IMR-90 (cell line): ENCODE measurements around the gene CLDN9. TPM values are rescaled to one million over a fixed set of nuclear protein-coding genes. Genes with fewer than 3 reads are reported as not detected.
A peak's percentile ranks its signal among the peaks of the same experiment; 100 is the strongest.

ENCODE experiments used
- ATAC-seq: fragments of 200-7000 bp; cut with Tn5 transposase; 2 replicates; pipeline ENCODE4 v1.9.1; 2020; ENCODE audit warnings: low read depth, mild to moderate bottlenecking, moderate library complexity
- BruUV-seq: library from RNA; stranded (reverse); fragments of 400-500 nt; replicated peaks from 2 replicates; lab custom pipeline; 2021; lab: Mats Ljungman, UMichigan
- CTCF ChIA-PET: fragments of 300-600 bp; formaldehyde crosslinking; extraction: SDS; loops from one replicate; lab custom pipeline; 2021; ENCODE audit warnings: antibody characterized with exemption; lab: Yijun Ruan, JAX
- POLR2A ChIA-PET: fragments of 300-600 bp; sonication (Branson Sonifier 250); formaldehyde crosslinking; loops from one replicate; lab custom pipeline; 2022; ENCODE audit warnings: antibody characterized with exemption; ENCODE audit not compliant: unreplicated experiment; lab: Charles Lee
- DNase-seq: peaks from one replicate; pipeline ENCODE4 v3.0.0; 2013
- H2AFZ ChIP-seq: replicated peaks from 2 replicates; pipeline ENCODE3; 2013; ENCODE audit warnings: low read length, mild to moderate bottlenecking; ENCODE audit not compliant: poor library complexity
- H2AK5ac ChIP-seq: 2 replicates; pipeline ENCODE4 v1.6.1; 2013; ENCODE audit warnings: low read depth, low read length, inconsistent platforms
- H2AK9ac ChIP-seq: replicated peaks from 2 replicates; pipeline ENCODE3; 2013; ENCODE audit warnings: mild to moderate bottlenecking, low read depth, low read length, moderate library complexity; ENCODE audit not compliant: poor library complexity
- H2BK120ac ChIP-seq: 2 replicates; pipeline ENCODE4 v1.6.1; 2013; ENCODE audit warnings: low read depth, low read length, inconsistent platforms
- H2BK15ac ChIP-seq: 3 replicates; pipeline ENCODE4 v1.6.1; 2013; ENCODE audit warnings: low read depth, low read length, inconsistent platforms
- H2BK20ac ChIP-seq: 2 replicates; pipeline ENCODE4 v1.6.1; 2013; ENCODE audit warnings: low read depth, mild to moderate bottlenecking, inconsistent platforms, low read length, moderate library complexity
- H2BK5ac ChIP-seq: 2 replicates; pipeline ENCODE4 v1.6.1; 2013; ENCODE audit warnings: mild to moderate bottlenecking, low read depth, low read length, inconsistent platforms; ENCODE audit not compliant: poor library complexity, severe bottlenecking
- H3K14ac ChIP-seq: replicated peaks from 2 replicates; pipeline ENCODE4 v1.6.1; 2013; ENCODE audit warnings: low read depth, low read length, inconsistent platforms
- H3K18ac ChIP-seq: 2 replicates; pipeline ENCODE4 v1.6.1; 2013; ENCODE audit warnings: low read depth, low read length, control low read depth
- H3K23ac ChIP-seq: 2 replicates; pipeline ENCODE4 v1.6.1; 2013; ENCODE audit warnings: low read depth, low read length, inconsistent platforms
- H3K27ac ChIP-seq: 2 replicates; pipeline ENCODE4 v1.5.1; 2013; ENCODE audit warnings: mild to moderate bottlenecking, control low read depth, low read length; ENCODE audit not compliant: insufficient read depth
- H3K27me3 ChIP-seq: 2 replicates; pipeline ENCODE4 v1.6.1; 2013; ENCODE audit warnings: low read length; ENCODE audit not compliant: control insufficient read depth, insufficient read depth
- H3K36me3 ChIP-seq: 2 replicates; pipeline ENCODE4 v1.6.1; 2013; ENCODE audit warnings: low read length, mixed read lengths; ENCODE audit not compliant: control insufficient read depth, insufficient read depth
- H3K4ac ChIP-seq: 2 replicates; pipeline ENCODE4 v1.6.1; 2013; ENCODE audit warnings: low read depth, low read length, inconsistent platforms
- H3K4me1 ChIP-seq: 2 replicates; pipeline ENCODE4 v1.6.1; 2013; ENCODE audit warnings: low read length, mixed read lengths; ENCODE audit not compliant: control insufficient read depth, insufficient read depth
- H3K4me2 ChIP-seq: 2 replicates; pipeline ENCODE4 v1.6.1; 2013; ENCODE audit warnings: low read depth, mild to moderate bottlenecking, control low read depth, low read length, moderate library complexity
- H3K4me3 ChIP-seq: 2 replicates; pipeline ENCODE4 v1.5.1; 2013; ENCODE audit warnings: low read depth, mild to moderate bottlenecking, control low read depth, low read length, moderate library complexity; ENCODE audit not compliant: insufficient read depth
- H3K56ac ChIP-seq: 2 replicates; pipeline ENCODE4 v1.6.1; 2013; ENCODE audit warnings: low read length, inconsistent platforms; ENCODE audit not compliant: insufficient read depth; ENCODE audit errors: extremely low read depth
- H3K79me1 ChIP-seq, 2 experiments: 2 replicates each; pipeline ENCODE4 v1.6.1; 2013; ENCODE audit warnings: low read length in 2 of 2, inconsistent platforms in 1 of 2, low read depth in 1 of 2
- H3K9ac ChIP-seq: 2 replicates; pipeline ENCODE4 v1.6.1; 2013; ENCODE audit warnings: low read depth, low read length, control low read depth
- H3K9me1 ChIP-seq: 2 replicates; pipeline ENCODE4 v1.6.1; 2013; ENCODE audit warnings: low read length, inconsistent platforms; ENCODE audit not compliant: insufficient read depth
- H3K9me3 ChIP-seq: 2 replicates; pipeline ENCODE4 v1.6.1; 2013; ENCODE audit warnings: low read length; ENCODE audit not compliant: control insufficient read depth, insufficient read depth
- H4K20me1 ChIP-seq: 2 replicates; pipeline ENCODE4 v1.6.1; 2013; ENCODE audit warnings: low read length, inconsistent platforms; ENCODE audit not compliant: insufficient read depth
- H4K5ac ChIP-seq: 2 replicates; pipeline ENCODE4 v1.6.1; 2013; ENCODE audit warnings: mild to moderate bottlenecking, low read depth, low read length, control low read depth
- H4K8ac ChIP-seq, 2 experiments: 2 replicates each; pipeline ENCODE4 v1.6.1; 2013; ENCODE audit warnings: low read depth in 2 of 2, low read length in 2 of 2, control low read depth in 1 of 2, inconsistent platforms in 1 of 2
- H4K91ac ChIP-seq: 2 replicates; pipeline ENCODE4 v1.6.1; 2013; ENCODE audit warnings: low read depth, low read length, inconsistent platforms; ENCODE audit not compliant: insufficient read depth
- BHLHE40 ChIP-seq: fragments of 150-350 bp; IDR thresholded peaks from 2 replicates; pipeline ENCODE4 v1.6.1; 2016; ENCODE audit warnings: mild to moderate bottlenecking, low read depth, low read length
- CTCF ChIP-seq: conservative IDR thresholded peaks from 2 replicates; pipeline ENCODE4 v1.5.1; 2012; ENCODE audit warnings: mild to moderate bottlenecking, low read depth, low read length, improper control_type of control experiment
- MAZ ChIP-seq: IDR thresholded peaks from 2 replicates; pipeline ENCODE4 v1.6.1; 2012; ENCODE audit warnings: low read depth, mild to moderate bottlenecking, low read length, improper control_type of control experiment, moderate library complexity, borderline replicate concordance
- MXI1 ChIP-seq: IDR thresholded peaks from 2 replicates; pipeline ENCODE4 v1.6.1; 2012; ENCODE audit warnings: low read depth, mild to moderate bottlenecking, low read length, moderate library complexity, borderline replicate concordance
- POLR2A ChIP-seq: IDR thresholded peaks from 2 replicates; pipeline ENCODE4 v1.6.1; 2012; ENCODE audit warnings: mild to moderate bottlenecking, low read depth, low read length
- USF2 ChIP-seq: fragments of 150-350 bp; IDR thresholded peaks from 2 replicates; pipeline ENCODE4 v1.6.1; 2017; ENCODE audit warnings: mild to moderate bottlenecking, antibody characterized with exemption, low read length, low read depth
- WGBS, 2 experiments: methylation state at CpG; one replicate each; pipeline versions ENCODE4 v1.1.5 to v1.1.7; 2013; ENCODE audit warnings: missing lambda C conversion rate in 2 of 2; ENCODE audit not compliant: insufficient read length in 1 of 2; ENCODE audit errors: extremely low coverage in 2 of 2; 5-methylcytosine and 5-hydroxymethylcytosine counted together
- dilution Hi-C: fragments of 300-500 bp; cut with HindIII; formaldehyde crosslinking; loops from one replicate; pipeline ENCODE4 v1.14.3; 2018; ENCODE audit warnings: low sequenced_read_pairs; ENCODE audit not compliant: unreplicated experiment
- in situ Hi-C: fragments of 300-500 bp; cut with MboI; formaldehyde crosslinking; loops from 3 replicates; pipeline ENCODE4 v1.14.3; 2019; ENCODE audit warnings: low sequenced_read_pairs, inconsistent platforms, mixed read lengths
- intact Hi-C: fragments of 100-400 bp; cut with micrococcal nuclease; formaldehyde crosslinking; loops from 2 replicates; pipeline ENCODE4 v1.10.0; 2022
- polyA plus RNA-seq, 3 experiments: library from polyadenylated mRNA; depleted of rRNA; stranded (reverse); fragments of >200 nt; gene quantifications; 2 replicates each; pipeline ENCODE4 v1.2.3, GENCODE V29; 2012; ENCODE audit warnings: low replicate concordance in 1 of 3
- total RNA-seq: library from RNA; depleted of rRNA; stranded (reverse); fragments of >200 nt; gene quantifications from 2 replicates; pipeline ENCODE4 v1.2.3, GENCODE V29; 2012

The CLDN9 gene
- total and polyA plus RNA-seq, 2 of the 4 experiments (the other 2 are of a cell fraction) = 0.05 TPM; not detected in 1

- no peak for TF ChIP-seq BHLHE40
Observed at GRCh38 chr16:2979669-2980226, 33.0 kb upstream of the CLDN9 start (continued).

- CTCF ChIA-PET = interaction anchor here (0.6 kb wide), 1 partner anchor 567 kb away, joined by 3 read pairs; no protein-coding TSS in a partner anchor
Observed at GRCh38 chr16:2980227-2981176, 32.2 kb upstream of the CLDN9 start, which contains the start of gene PKMYT1. Gene PKMYT1, minus strand, starts transcription at chr16:2980446. Its CDS starts 789 bp downstream, at chr16:2979657.

More at GRCh38 chr16:2980227-2981176, 32.2 kb upstream of the CLDN9 start, which contains the start of gene PKMYT1:
- ATAC-seq (peak; percentile 94), DNase-seq (peak; percentile 73)
- H3K4me1 ChIP-seq = peaks cover 6% of the 10 kb centered on the region
- no peaks in the 10 kb centered on the region for H3K27me3 ChIP-seq
- peak within 1 kb of the TSS; percentile 93 for H4K91ac ChIP-seq
- peak within 1 kb of the TSS; percentile 94 for H3K4me3 ChIP-seq
- TF ChIP-seq POLR2A = peak; percentile 82
- no peak for TF ChIP-seq CTCF
- peak; percentile 69 for TF ChIP-seq USF2
- peak; percentile 46; the same call in 1 of the 2 replicates for TF ChIP-seq MAZ
- TF ChIP-seq MXI1 = peak; percentile 90
- peak within 1 kb of the TSS; percentile 93 for H3K4me2 ChIP-seq
- peak within 1 kb of the TSS; percentile 64; the same call in 1 of the 2 replicates for H2BK120ac ChIP-seq
- H2BK20ac ChIP-seq = no peak within 1 kb of the TSS
- peak within 1 kb of the TSS; percentile 99 for H3K4ac ChIP-seq
- H2AK5ac ChIP-seq = peak within 1 kb of the TSS; percentile 96
- H3K56ac ChIP-seq = peak within 1 kb of the TSS; percentile 82; the same call in 1 of the 2 replicates
- intact Hi-C loops (no loop called here), dilution Hi-C loops (no loop called here), in situ Hi-C loops (no loop called here)
- H2AK9ac ChIP-seq = peak within 1 kb of the TSS; percentile 99
- peak within 1 kb of the TSS; percentile 94 for H3K9ac ChIP-seq
- no peaks in the 10 kb centered on the region for H4K20me1 ChIP-seq
- H3K18ac ChIP-seq = peak within 1 kb of the TSS; percentile 95
- peak within 1 kb of the TSS; percentile 99 for H3K14ac ChIP-seq
- peak within 1 kb of the TSS; percentile 96 for H3K27ac ChIP-seq
- H4K5ac ChIP-seq = peak within 1 kb of the TSS; percentile 99
- 11% methylated on average over 50 of the region's 91 CpGs; no CpG with 5 or more reads in 1 of the 2 experiments for WGBS, 2 experiments
- 0 out of 2 replicates have a peak, but pooled peaks cover 4% of the 10 kb centered on the region for H3K9me1 ChIP-seq
- no peaks in the 10 kb centered on the region for H3K9me3 ChIP-seq
- peak within 1 kb of the TSS; percentile 92 for H3K23ac ChIP-seq
- peaks cover 14 to 22% of the 10 kb centered on the region in 2 experiments for H3K79me1 ChIP-seq
- no TSS peak for BruUV-seq
- H3K36me3 ChIP-seq = no peaks in the 10 kb centered on the region
- POLR2A ChIA-PET = interaction anchor here (0.6 to 0.7 kb wide), 2 partner anchors 15 to 260 kb away, joined by 3 to 6 read pairs; partner anchors contain the start of gene PRSS27
- peak within 1 kb of the TSS; percentile 95 for H2BK5ac ChIP-seq
- peak within 1 kb of the TSS; percentile 98 for H2AFZ ChIP-seq
- H2BK15ac ChIP-seq = no peak within 1 kb of the TSS
- peak within 1 kb of the TSS; percentile 89 to 99 for H4K8ac ChIP-seq
